Stomach (tissue), 4 donors: ENCODE data around the gene HEXD.

Experiments used
- POLR2A ChIP-seq, 4 donors: fragments of 450-650 bp; IDR thresholded peaks; one replicate each; pipeline ENCODE4 v1.6.1; 2016; ENCODE audit warnings: antibody characterized with exemption in 4 of 4, control low read depth in 2 of 4, mild to moderate bottlenecking in 1 of 4, moderate library complexity in 1 of 4
- TF ChIP-seq, protein P1 (sequence below), 7 experiments: fragments of 450-650 bp in 4 of 7; fragments of 200-600 bp in 3 of 7; sonication (generic) in 3 of 7; IDR thresholded peaks; one replicate each; pipeline ENCODE4 v1.5.1; 2016 to 2019; ENCODE audit warnings: antibody characterized with exemption in 7 of 7, control low read depth in 2 of 7, mild to moderate bottlenecking in 1 of 7

DNA sequence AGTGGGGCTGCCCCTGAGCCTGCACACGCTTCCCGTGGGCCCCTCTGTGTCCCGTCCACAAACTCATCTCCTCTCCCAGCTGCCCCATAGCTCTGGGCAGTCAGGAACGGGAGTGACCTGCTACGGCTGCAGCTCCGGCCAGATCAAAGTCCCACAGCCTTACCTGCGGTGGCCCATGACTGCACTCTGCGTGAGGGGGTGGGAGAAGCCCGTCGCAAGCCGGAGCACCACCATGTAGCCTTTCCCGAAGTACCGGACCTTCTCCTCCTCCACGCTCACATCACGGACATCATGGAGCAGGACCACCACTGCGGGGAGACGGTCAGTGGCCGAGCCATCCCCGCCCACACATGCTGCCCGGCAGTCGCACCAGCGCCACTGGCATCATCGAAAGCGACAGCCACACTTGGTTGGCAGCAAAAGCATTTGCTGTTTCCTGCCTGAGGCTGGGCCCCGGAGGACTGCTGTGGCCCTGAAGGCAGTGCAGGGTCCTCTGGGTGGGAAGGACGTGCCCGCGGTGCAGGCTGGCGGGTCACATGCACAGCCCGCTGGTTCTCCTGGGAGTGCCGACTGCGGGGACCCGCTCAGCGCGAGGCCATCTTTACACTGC lies 26.2 kb downstream of the HEXD start:
- TF ChIP-seq, protein P1, sequence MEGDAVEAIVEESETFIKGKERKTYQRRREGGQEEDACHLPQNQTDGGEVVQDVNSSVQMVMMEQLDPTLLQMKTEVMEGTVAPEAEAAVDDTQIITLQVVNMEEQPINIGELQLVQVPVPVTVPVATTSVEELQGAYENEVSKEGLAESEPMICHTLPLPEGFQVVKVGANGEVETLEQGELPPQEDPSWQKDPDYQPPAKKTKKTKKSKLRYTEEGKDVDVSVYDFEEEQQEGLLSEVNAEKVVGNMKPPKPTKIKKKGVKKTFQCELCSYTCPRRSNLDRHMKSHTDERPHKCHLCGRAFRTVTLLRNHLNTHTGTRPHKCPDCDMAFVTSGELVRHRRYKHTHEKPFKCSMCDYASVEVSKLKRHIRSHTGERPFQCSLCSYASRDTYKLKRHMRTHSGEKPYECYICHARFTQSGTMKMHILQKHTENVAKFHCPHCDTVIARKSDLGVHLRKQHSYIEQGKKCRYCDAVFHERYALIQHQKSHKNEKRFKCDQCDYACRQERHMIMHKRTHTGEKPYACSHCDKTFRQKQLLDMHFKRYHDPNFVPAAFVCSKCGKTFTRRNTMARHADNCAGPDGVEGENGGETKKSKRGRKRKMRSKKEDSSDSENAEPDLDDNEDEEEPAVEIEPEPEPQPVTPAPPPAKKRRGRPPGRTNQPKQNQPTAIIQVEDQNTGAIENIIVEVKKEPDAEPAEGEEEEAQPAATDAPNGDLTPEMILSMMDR (IDR thresholded peaks at IDR 0.05), result no peak
- no peak for TF ChIP-seq POLR2A (IDR thresholded peaks at IDR 0.05)
